ENCODE measurements around the gene AMIGO3. TPM values are rescaled to one million over a fixed set of nuclear protein-coding genes. Genes with fewer than 3 reads are reported as not detected.

AMIGO3 gene
- total and polyA plus RNA-seq, 2 donors from 2014 or later, result 0.73 TPM; not detected in 1

DNA sequence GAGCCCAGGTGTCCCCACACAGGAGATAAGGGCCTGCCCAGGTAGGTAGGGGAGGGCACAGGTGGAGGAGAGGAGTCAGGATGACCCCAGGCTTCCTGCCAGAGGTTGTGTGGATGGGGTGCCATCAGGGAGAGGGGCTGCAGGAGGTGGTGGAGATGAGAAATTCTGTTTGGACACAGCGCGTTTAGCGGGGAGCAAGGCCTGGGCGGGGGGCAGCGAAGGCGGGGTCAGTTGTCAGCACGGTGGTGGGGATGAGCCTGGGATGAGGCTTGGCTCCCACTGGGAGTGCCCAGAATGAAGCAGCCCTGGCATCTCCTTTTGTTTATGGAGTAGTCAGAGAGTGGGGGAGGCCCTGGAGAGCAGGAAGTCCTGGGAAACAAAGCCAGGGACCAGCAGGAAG is 15.5 kb downstream of the AMIGO3 start:
- H3K4me3 ChIP-seq (ENCODE audit: low read length in 3 of 3), result no peak overlapping the region
- H3K9me3 ChIP-seq (ENCODE audit: control insufficient read depth in 2 of 3, insufficient read depth in 1 of 3, low read length in 3 of 3), result no peaks in the 10 kb centered on the region
- intact Hi-C loops (cut with DNase I), result no loop called here
- FAIRE-seq (no peak), DNase-seq (no peak)
- H3K27ac ChIP-seq (ENCODE audit: low read depth in 2 of 2, low read length in 2 of 2), result no peak overlapping the region
- H3K9ac ChIP-seq (ENCODE audit: low read length in 3 of 3), result no peak overlapping the region
- no peaks in the 10 kb centered on the region for H3K27me3 ChIP-seq (ENCODE audit: control insufficient read depth, insufficient read depth, low read length)
- TF ChIP-seq, protein P1, sequence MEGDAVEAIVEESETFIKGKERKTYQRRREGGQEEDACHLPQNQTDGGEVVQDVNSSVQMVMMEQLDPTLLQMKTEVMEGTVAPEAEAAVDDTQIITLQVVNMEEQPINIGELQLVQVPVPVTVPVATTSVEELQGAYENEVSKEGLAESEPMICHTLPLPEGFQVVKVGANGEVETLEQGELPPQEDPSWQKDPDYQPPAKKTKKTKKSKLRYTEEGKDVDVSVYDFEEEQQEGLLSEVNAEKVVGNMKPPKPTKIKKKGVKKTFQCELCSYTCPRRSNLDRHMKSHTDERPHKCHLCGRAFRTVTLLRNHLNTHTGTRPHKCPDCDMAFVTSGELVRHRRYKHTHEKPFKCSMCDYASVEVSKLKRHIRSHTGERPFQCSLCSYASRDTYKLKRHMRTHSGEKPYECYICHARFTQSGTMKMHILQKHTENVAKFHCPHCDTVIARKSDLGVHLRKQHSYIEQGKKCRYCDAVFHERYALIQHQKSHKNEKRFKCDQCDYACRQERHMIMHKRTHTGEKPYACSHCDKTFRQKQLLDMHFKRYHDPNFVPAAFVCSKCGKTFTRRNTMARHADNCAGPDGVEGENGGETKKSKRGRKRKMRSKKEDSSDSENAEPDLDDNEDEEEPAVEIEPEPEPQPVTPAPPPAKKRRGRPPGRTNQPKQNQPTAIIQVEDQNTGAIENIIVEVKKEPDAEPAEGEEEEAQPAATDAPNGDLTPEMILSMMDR (IDR thresholded peaks at IDR 0.05; ENCODE audit: borderline replicate concordance, extremely low read depth, insufficient read depth), result no peak
- H3K36me3 ChIP-seq (ENCODE audit: control insufficient read depth in 2 of 3, insufficient read depth in 3 of 3, low read length in 3 of 3), result peaks cover 0 to 24% (median 15%) of the 10 kb centered on the region in 3 donors
- no peaks in the 10 kb centered on the region for H3K4me1 ChIP-seq (ENCODE audit: control insufficient read depth in 2 of 3, insufficient read depth in 2 of 3, low read depth in 1 of 3, low read length in 3 of 3)

DNA sequence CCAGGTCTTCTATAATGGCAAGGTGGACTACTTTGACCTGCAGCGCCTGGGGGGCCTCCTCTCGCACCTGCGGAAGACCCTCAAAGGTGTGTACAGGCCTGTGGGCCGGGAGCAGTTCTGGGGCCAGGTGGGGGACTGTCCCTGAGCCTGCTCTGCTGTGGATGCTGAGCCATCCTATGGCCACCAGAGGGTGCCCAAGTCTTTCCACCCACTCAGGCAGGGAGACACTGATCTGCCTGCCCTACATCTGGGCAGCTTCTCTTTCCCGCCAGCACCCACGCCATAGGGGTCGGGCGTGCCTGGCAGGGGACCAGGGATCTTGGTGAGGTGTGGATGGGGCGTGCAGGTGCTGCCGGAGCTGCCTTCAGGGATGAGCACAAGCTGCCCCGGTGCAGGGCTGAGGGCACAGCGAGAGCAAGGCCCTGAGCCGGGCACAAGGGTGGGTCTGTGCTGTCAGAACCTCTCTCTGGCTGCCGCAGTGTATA is 16.0 kb downstream of the AMIGO3 start:
- H3K9ac ChIP-seq (ENCODE audit: low read length in 3 of 3), result no peak overlapping the region
- no peaks in the 10 kb centered on the region for H3K9me3 ChIP-seq (ENCODE audit: control insufficient read depth in 2 of 3, insufficient read depth in 1 of 3, low read length in 3 of 3)
- H3K4me1 ChIP-seq (ENCODE audit: control insufficient read depth in 2 of 3, insufficient read depth in 2 of 3, low read depth in 1 of 3, low read length in 3 of 3), result no peaks in the 10 kb centered on the region
- H3K4me3 ChIP-seq (ENCODE audit: low read length in 3 of 3), result no peak overlapping the region
- peaks cover 0 to 24% (median 17%) of the 10 kb centered on the region in 3 donors for H3K36me3 ChIP-seq (ENCODE audit: control insufficient read depth in 2 of 3, insufficient read depth in 3 of 3, low read length in 3 of 3)
- intact Hi-C loops (cut with DNase I), result no loop called here
- H3K27me3 ChIP-seq (ENCODE audit: control insufficient read depth, insufficient read depth, low read length), result no peaks in the 10 kb centered on the region
- TF ChIP-seq, protein P1 (IDR thresholded peaks at IDR 0.05; ENCODE audit: borderline replicate concordance, extremely low read depth, insufficient read depth), result peak; percentile 64
- FAIRE-seq, result no peak
- peak in 4 of 5 donors; percentile 61 to 81 (median 74) for DNase-seq
- no peak overlapping the region for H3K27ac ChIP-seq (ENCODE audit: low read depth in 2 of 2, low read length in 2 of 2)

- H3K4me1 ChIP-seq (ENCODE audit: control insufficient read depth in 2 of 3, insufficient read depth in 2 of 3, low read depth in 1 of 3, low read length in 3 of 3), result no peaks in the 10 kb centered on the region
- peaks cover 0 to 27% (median 22%) of the 10 kb centered on the region in 3 donors for H3K36me3 ChIP-seq (ENCODE audit: control insufficient read depth in 2 of 3, insufficient read depth in 3 of 3, low read length in 3 of 3)
- no peak overlapping the region for H3K27ac ChIP-seq (ENCODE audit: low read depth in 2 of 2, low read length in 2 of 2)
- intact Hi-C loops (cut with DNase I), result no loop called here
- TF ChIP-seq, protein P1 (IDR thresholded peaks at IDR 0.05; ENCODE audit: borderline replicate concordance, extremely low read depth, insufficient read depth), result no peak
- no peaks in the 10 kb centered on the region for H3K9me3 ChIP-seq (ENCODE audit: control insufficient read depth in 2 of 3, insufficient read depth in 1 of 3, low read length in 3 of 3)
- H3K27me3 ChIP-seq (ENCODE audit: control insufficient read depth, insufficient read depth, low read length), result no peaks in the 10 kb centered on the region
- no peak overlapping the region for H3K4me3 ChIP-seq (ENCODE audit: low read length in 3 of 3)
- H3K9ac ChIP-seq (ENCODE audit: low read length in 3 of 3), result no peak overlapping the region
- DNase-seq (no peak), FAIRE-seq (no peak)
Measured at GRCh38 chr3:49702672-49703071, 16.8 kb downstream of the AMIGO3 start.

Measured in kidney (tissue), 14 donors.